CD4-positive, alpha-beta memory T cell (primary cell): ENCODE data around the gene HLA-DRB1. TPM values are rescaled to one million over a fixed set of nuclear protein-coding genes. Genes with fewer than 3 reads are reported as not detected.
A peak's percentile ranks its signal among the peaks of the same experiment; 100 is the strongest.
"Not testable (repeated sequence)": the region's sequence is repeated elsewhere in the genome, so short reads cannot be mapped to it uniquely, and the experiment has no call there.

Source experiments
- CTCF ChIA-PET: fragments of 350-600 bp; sonication (Branson Sonifier 250); formaldehyde crosslinking; loops from one replicate; lab custom pipeline; 2021; ENCODE audit warnings: inconsistent platforms; ENCODE audit not compliant: partially characterized antibody; lab: Charles Lee
- POLR2A ChIA-PET: fragments of 350-600 bp; sonication (Branson Sonifier 250); formaldehyde crosslinking; loops from one replicate; lab custom pipeline; 2021; ENCODE audit not compliant: partially characterized antibody; lab: Charles Lee
- DNase-seq, 5 donors: peaks; one replicate each; pipeline versions ENCODE4 v3.0.0 to v3.0.0-alpha.2; 2020 to 2022; ENCODE audit warnings: mixed read lengths in 1 of 5
- H3K27ac ChIP-seq: one replicate; pipeline ENCODE4 v1.7.0; 2013; ENCODE audit warnings: low read depth, low read length
- H3K27me3 ChIP-seq: 2 replicates; pipeline ENCODE4 v1.7.0; 2013; ENCODE audit warnings: mild to moderate bottlenecking, low read length, moderate library complexity; ENCODE audit not compliant: insufficient read depth
- H3K36me3 ChIP-seq: 2 replicates; pipeline ENCODE4 v1.7.0; 2013; ENCODE audit warnings: mild to moderate bottlenecking, low read length, moderate library complexity; ENCODE audit not compliant: insufficient read depth
- H3K4me1 ChIP-seq: 2 replicates; pipeline ENCODE4 v1.7.0; 2013; ENCODE audit warnings: mild to moderate bottlenecking, low read length, moderate library complexity; ENCODE audit not compliant: insufficient read depth
- H3K4me3 ChIP-seq, 2 donors: one replicate each; pipeline ENCODE4 v1.7.0; 2013; ENCODE audit warnings: low read length in 2 of 2, mild to moderate bottlenecking in 1 of 2
- H3K9me3 ChIP-seq, 2 donors: one replicate each; pipeline ENCODE4 v1.7.0; 2013; ENCODE audit warnings: low read length in 2 of 2, control low read depth in 1 of 2; ENCODE audit not compliant: control insufficient read depth in 1 of 2
- H3K27ac Mint-ChIP-seq, 7 donors: one replicate each; pipeline ENCODE4 v1.8.0; 2020 to 2021; ENCODE audit warnings: mixed read lengths in 7 of 7, mild to moderate bottlenecking in 6 of 7, inconsistent platforms in 3 of 7, moderate library complexity in 3 of 7
- H3K27me3 Mint-ChIP-seq, 2 donors: one replicate each; pipeline ENCODE4 v1.8.0; 2020 to 2021; ENCODE audit warnings: mixed read lengths in 2 of 2
- H3K36me3 Mint-ChIP-seq, 2 donors: one replicate each; pipeline ENCODE4 v1.8.0; 2020 to 2021; ENCODE audit warnings: mixed read lengths in 2 of 2, inconsistent platforms in 1 of 2, mild to moderate bottlenecking in 1 of 2
- H3K4me1 Mint-ChIP-seq, 4 donors: one replicate each; pipeline ENCODE4 v1.8.0; 2020 to 2021; ENCODE audit warnings: mixed read lengths in 4 of 4, mild to moderate bottlenecking in 1 of 4
- H3K4me3 Mint-ChIP-seq, 8 donors: one replicate each; pipeline ENCODE4 v1.8.0; 2020 to 2021; ENCODE audit warnings: mixed read lengths in 8 of 8, mild to moderate bottlenecking in 7 of 8, moderate library complexity in 6 of 8, inconsistent platforms in 3 of 8
- H3K9me3 Mint-ChIP-seq, 8 donors: one replicate each; pipeline ENCODE4 v1.8.0; 2020 to 2021; ENCODE audit warnings: mixed read lengths in 8 of 8, mild to moderate bottlenecking in 5 of 8, inconsistent platforms in 3 of 8, moderate library complexity in 1 of 8
- intact Hi-C: fragments of 100-400 bp; cut with micrococcal nuclease; formaldehyde crosslinking; loops from one replicate; pipeline ENCODE4 v1.15.1; 2023
- polyA plus RNA-seq, 2 donors: library from polyadenylated mRNA; unstranded; fragments of 300-500 nt; fragmentation: Illumina TruSeq; gene quantifications; one replicate each; pipeline ENCODE4 v1.2.3, GENCODE V29; 2021
- total RNA-seq, 2 experiments: library from RNA; stranded (reverse); gene quantifications; one replicate each; pipeline ENCODE4 v1.2.3, GENCODE V29; 2021

Gene HLA-DRB1
- total and polyA plus RNA-seq, 4 experiments from 2014 or later, result 6.9 to 31.6 (median 14.3) TPM

- H3K4me3 Mint-ChIP-seq, result no peak overlapping the region
- CTCF ChIA-PET, result no interaction called here
- Histone ChIP-seq H3K9me3 (no peaks in the 10 kb centered on the region), H3K4me1 (peaks cover 4% of the 10 kb centered on the region), H3K4me3 (no peak overlapping the region), H3K27ac (no peak overlapping the region), H3K27me3 (no peaks in the 10 kb centered on the region), H3K36me3 (no peaks in the 10 kb centered on the region)
- H3K27ac Mint-ChIP-seq, result no peak overlapping the region
- intact Hi-C loops, result loop anchor here (1.0 kb wide), 1 partner anchor 23 kb away; no protein-coding TSS in a partner anchor
- no peaks in the 10 kb centered on the region for H3K36me3 Mint-ChIP-seq
- H3K27me3 Mint-ChIP-seq, result peaks cover 2 to 7% of the 10 kb centered on the region in 2 donors
- POLR2A ChIA-PET, result no interaction called here
- H3K9me3 Mint-ChIP-seq, result peaks cover 0 to 2% (median 0%) of the 10 kb centered on the region in 8 donors
- peaks cover 9 to 16% (median 13%) of the 10 kb centered on the region in 4 donors for H3K4me1 Mint-ChIP-seq
- DNase-seq, result no peak
Measured at GRCh38 chr6:32580593-32580992, 9.1 kb downstream of the HLA-DRB1 start.

- no peak overlapping the region for H3K4me3 ChIP-seq
- POLR2A ChIA-PET, result no interaction called here
- no peak overlapping the region for H3K27ac ChIP-seq
- peaks cover 4% of the 10 kb centered on the region for H3K4me1 ChIP-seq
- H3K36me3 ChIP-seq, result no peaks in the 10 kb centered on the region
- peak overlapping the region in 1 of 7 donors; percentile 6 for H3K27ac Mint-ChIP-seq
- peak overlapping the region in 3 of 8 donors; percentile 12 to 26 (median 25) for H3K4me3 Mint-ChIP-seq
- intact Hi-C loops, result no loop called here
- peaks cover 2 to 8% of the 10 kb centered on the region in 2 donors for H3K27me3 Mint-ChIP-seq
- H3K36me3 Mint-ChIP-seq, result no peaks in the 10 kb centered on the region
- no peaks in the 10 kb centered on the region for H3K27me3 ChIP-seq
- peaks cover 8 to 14% (median 10%) of the 10 kb centered on the region in 4 donors for H3K4me1 Mint-ChIP-seq
- H3K9me3 Mint-ChIP-seq, result peaks cover 0 to 2% (median 0%) of the 10 kb centered on the region in 8 donors
- no peak for DNase-seq
- CTCF ChIA-PET, result no interaction called here
- H3K9me3 ChIP-seq, result no peaks in the 10 kb centered on the region
Measured at GRCh38 chr6:32578962-32579361, 10.7 kb downstream of the HLA-DRB1 start.

- H3K4me3 ChIP-seq, DNase-seq, H3K36me3 ChIP-seq, H3K27me3 Mint-ChIP-seq, H3K27me3 ChIP-seq, POLR2A ChIA-PET, CTCF ChIA-PET, H3K9me3 ChIP-seq, H3K36me3 Mint-ChIP-seq, intact Hi-C loops, H3K9me3 Mint-ChIP-seq, H3K27ac Mint-ChIP-seq, H3K4me1 ChIP-seq, H3K27ac ChIP-seq, H3K4me3 Mint-ChIP-seq: not testable (repeated sequence)
- H3K4me1 Mint-ChIP-seq, result peaks cover 2 to 11% (median 8%) of the 10 kb centered on the region in 4 donors
Measured at GRCh38 chr6:32577493-32577892, 12.2 kb downstream of the HLA-DRB1 start.

- no peak for DNase-seq
- Mint-ChIP-seq H3K4me3 (no peak overlapping the region), H3K9me3 (no peaks in the 10 kb centered on the region), H3K27me3 (peaks cover 2 to 8% of the 10 kb centered on the region in 2 donors), H3K27ac (no peak overlapping the region), H3K36me3 (no peaks in the 10 kb centered on the region), H3K4me1 (peaks cover 2 to 11% (median 8%) of the 10 kb centered on the region in 4 donors)
- intact Hi-C loops, result no loop called here
- CTCF ChIA-PET, result no interaction called here
- H3K27ac ChIP-seq, result no peak overlapping the region
- no peaks in the 10 kb centered on the region for H3K36me3 ChIP-seq
- H3K27me3 ChIP-seq, result no peaks in the 10 kb centered on the region
- H3K4me1 ChIP-seq, result peaks cover 4% of the 10 kb centered on the region
- no peaks in the 10 kb centered on the region for H3K9me3 ChIP-seq
- no peak overlapping the region for H3K4me3 ChIP-seq
- POLR2A ChIA-PET, result no interaction called here
Measured at GRCh38 chr6:32576250-32576649, 13.4 kb downstream of the HLA-DRB1 start.

- H3K27ac Mint-ChIP-seq, result no peak overlapping the region
- no peaks in the 10 kb centered on the region for H3K36me3 Mint-ChIP-seq
- intact Hi-C loops, result no loop called here
- Histone ChIP-seq H3K9me3 (no peaks in the 10 kb centered on the region), H3K27me3 (no peaks in the 10 kb centered on the region), H3K27ac (no peak overlapping the region), H3K36me3 (no peaks in the 10 kb centered on the region), H3K4me1 (no peaks in the 10 kb centered on the region), H3K4me3 (no peak overlapping the region)
- POLR2A ChIA-PET, result no interaction called here
- H3K9me3 Mint-ChIP-seq, result no peaks in the 10 kb centered on the region
- peaks cover 2 to 6% of the 10 kb centered on the region in 2 donors for H3K27me3 Mint-ChIP-seq
- H3K4me3 Mint-ChIP-seq, result no peak overlapping the region
- DNase-seq, result no peak
- peaks cover 0 to 10% (median 3%) of the 10 kb centered on the region in 4 donors for H3K4me1 Mint-ChIP-seq
- CTCF ChIA-PET, result no interaction called here
Measured at GRCh38 chr6:32570363-32570905, 19.2 kb downstream of the HLA-DRB1 start.

GRCh38 chr6:32568561-32568960, 21.1 kb downstream of the HLA-DRB1 start:
- CTCF ChIA-PET, result no interaction called here
- Histone ChIP-seq H3K36me3 (no peaks in the 10 kb centered on the region), H3K27ac (no peak overlapping the region), H3K4me3 (no peak overlapping the region), H3K27me3 (no peaks in the 10 kb centered on the region), H3K4me1 (no peaks in the 10 kb centered on the region), H3K9me3 (no peaks in the 10 kb centered on the region)
- no peaks in the 10 kb centered on the region for H3K36me3 Mint-ChIP-seq
- DNase-seq, result no peak
- no peak overlapping the region for H3K4me3 Mint-ChIP-seq
- H3K4me1 Mint-ChIP-seq, result peaks cover 0 to 10% (median 3%) of the 10 kb centered on the region in 4 donors
- peaks cover 2 to 3% of the 10 kb centered on the region in 2 donors for H3K27me3 Mint-ChIP-seq
- intact Hi-C loops, result no loop called here
- peak overlapping the region in 1 of 7 donors; percentile 53 for H3K27ac Mint-ChIP-seq
- no peaks in the 10 kb centered on the region for H3K9me3 Mint-ChIP-seq
- POLR2A ChIA-PET, result no interaction called here

GRCh38 chr6:32566957-32567356, 22.7 kb downstream of the HLA-DRB1 start:
- no peaks in the 10 kb centered on the region for H3K4me1 ChIP-seq
- Mint-ChIP-seq H3K27ac (peak overlapping the region in 1 of 7 donors; percentile 53), H3K27me3 (peaks cover 4 to 12% of the 10 kb centered on the region in 2 donors), H3K36me3 (no peaks in the 10 kb centered on the region), H3K4me3 (no peak overlapping the region), H3K9me3 (no peaks in the 10 kb centered on the region), H3K4me1 (peaks cover 0 to 10% (median 3%) of the 10 kb centered on the region in 4 donors)
- H3K27me3 ChIP-seq, result no peaks in the 10 kb centered on the region
- POLR2A ChIA-PET, result no interaction called here
- no peaks in the 10 kb centered on the region for H3K9me3 ChIP-seq
- intact Hi-C loops, result no loop called here
- CTCF ChIA-PET, result no interaction called here
- H3K36me3 ChIP-seq, result no peaks in the 10 kb centered on the region
- H3K4me3 ChIP-seq, result no peak overlapping the region
- no peak for DNase-seq
- no peak overlapping the region for H3K27ac ChIP-seq
